Raji (cell line): Measurements from ENCODE around the gene NT5M.

ENCODE experiments used
- POLR2A ChIP-seq: IDR thresholded peaks from 2 replicates; pipeline ENCODE4 v1.6.1; 2011; ENCODE audit warnings: low read depth, low read length, control low read depth; ENCODE audit not compliant: insufficient read depth

The NT5M gene

GRCh38 chr17:17303010-17303846 lies at the start of gene NT5M:
TSS of gene NT5M (plus strand) at chr17:17303373. CDS start at chr17:17303551, 178 bp downstream.
- TF ChIP-seq POLR2A = peak; percentile 88

- TF ChIP-seq POLR2A = no peak
Observed at GRCh38 chr17:17253406-17253805, 49.8 kb upstream of the NT5M start.

GRCh38 chr17:17254036-17254435 lies 49.1 kb upstream of the NT5M start:
- no peak for TF ChIP-seq POLR2A

GRCh38 chr17:17256316-17256715 lies 46.9 kb upstream of the NT5M start:
- no peak for TF ChIP-seq POLR2A

- no peak for TF ChIP-seq POLR2A
Observed at GRCh38 chr17:17258011-17258410, 45.2 kb upstream of the NT5M start.

GRCh38 chr17:17258998-17259397 lies 44.2 kb upstream of the NT5M start:
- TF ChIP-seq POLR2A = no peak

GRCh38 chr17:17264430-17264829 lies 38.7 kb upstream of the NT5M start:
- TF ChIP-seq POLR2A = no peak

GRCh38 chr17:17269926-17270773 lies 33.0 kb upstream of the NT5M start:
- TF ChIP-seq POLR2A = no peak

GRCh38 chr17:17275971-17276370 lies 27.2 kb upstream of the NT5M start:
- TF ChIP-seq POLR2A = no peak

GRCh38 chr17:17279316-17279715 lies 23.9 kb upstream of the NT5M start:
- TF ChIP-seq POLR2A = no peak

GRCh38 chr17:17280613-17281549 lies 22.3 kb upstream of the NT5M start, which contains the start of gene COPS3:
TSS of gene COPS3 (minus strand) at chr17:17281246. CDS start at chr17:17281186, 60 bp downstream.
- peak; percentile 86 for TF ChIP-seq POLR2A

GRCh38 chr17:17285951-17286350 lies 17.2 kb upstream of the NT5M start:
- no peak for TF ChIP-seq POLR2A

GRCh38 chr17:17289086-17289485 lies 14.1 kb upstream of the NT5M start:
- no peak for TF ChIP-seq POLR2A

- TF ChIP-seq POLR2A = no peak
Observed at GRCh38 chr17:17289701-17290100, 13.5 kb upstream of the NT5M start.

- TF ChIP-seq POLR2A = no peak
Observed at GRCh38 chr17:17295141-17295540, 8.0 kb upstream of the NT5M start.
